ENCODE measurements around the gene NF1.

DNA sequence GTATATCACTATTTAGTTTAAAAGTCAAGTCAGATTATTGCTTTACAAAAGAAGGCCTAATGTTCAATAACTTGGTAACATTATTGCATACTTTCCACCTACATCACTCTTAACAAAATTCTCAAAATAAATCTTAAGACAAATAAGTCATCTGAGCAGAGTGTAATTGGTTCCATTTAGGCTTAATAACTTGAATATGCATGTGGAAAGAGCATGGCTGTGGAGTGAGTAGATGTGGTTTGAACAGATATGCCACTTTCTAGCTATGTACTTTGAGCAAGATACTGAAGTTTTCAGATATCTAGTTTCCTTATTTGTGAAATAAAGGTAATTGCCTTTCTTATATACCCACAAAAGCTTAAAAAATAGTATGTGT lies 233.4 kb downstream of the NF1 start:
- TF ChIP-seq, protein P1, sequence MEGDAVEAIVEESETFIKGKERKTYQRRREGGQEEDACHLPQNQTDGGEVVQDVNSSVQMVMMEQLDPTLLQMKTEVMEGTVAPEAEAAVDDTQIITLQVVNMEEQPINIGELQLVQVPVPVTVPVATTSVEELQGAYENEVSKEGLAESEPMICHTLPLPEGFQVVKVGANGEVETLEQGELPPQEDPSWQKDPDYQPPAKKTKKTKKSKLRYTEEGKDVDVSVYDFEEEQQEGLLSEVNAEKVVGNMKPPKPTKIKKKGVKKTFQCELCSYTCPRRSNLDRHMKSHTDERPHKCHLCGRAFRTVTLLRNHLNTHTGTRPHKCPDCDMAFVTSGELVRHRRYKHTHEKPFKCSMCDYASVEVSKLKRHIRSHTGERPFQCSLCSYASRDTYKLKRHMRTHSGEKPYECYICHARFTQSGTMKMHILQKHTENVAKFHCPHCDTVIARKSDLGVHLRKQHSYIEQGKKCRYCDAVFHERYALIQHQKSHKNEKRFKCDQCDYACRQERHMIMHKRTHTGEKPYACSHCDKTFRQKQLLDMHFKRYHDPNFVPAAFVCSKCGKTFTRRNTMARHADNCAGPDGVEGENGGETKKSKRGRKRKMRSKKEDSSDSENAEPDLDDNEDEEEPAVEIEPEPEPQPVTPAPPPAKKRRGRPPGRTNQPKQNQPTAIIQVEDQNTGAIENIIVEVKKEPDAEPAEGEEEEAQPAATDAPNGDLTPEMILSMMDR (IDR thresholded peaks at IDR 0.05; ENCODE audit: low read length): no peak
- TF ChIP-seq EZH2 (optimal IDR thresholded peaks at IDR 0.05; ENCODE audit: low read depth, low read length): no peak
- TF ChIP-seq EZH2phosphoT487 (IDR thresholded peaks at IDR 0.05; ENCODE audit: low read length): no peak
